ENCODE results near the gene VAV2. TPM values are rescaled to one million over a fixed set of nuclear protein-coding genes. Genes with fewer than 3 reads are reported as not detected.

VAV2 gene
- total and polyA plus RNA-seq, 2 experiments from 2014 or later: 8.1 to 28.9 TPM

GRCh38 chr9:133963166-133963565, 29.0 kb downstream of the VAV2 start:
- Histone ChIP-seq H3K4me1 (ENCODE audit: insufficient read depth) (peaks cover 21% of the 10 kb centered on the region), H4K20me1 (replicated peaks; ENCODE audit: insufficient read depth) (peaks cover 35% of the 10 kb centered on the region), H3K27ac (ENCODE audit: low read depth) (no peak overlapping the region), H3K36me3 (ENCODE audit: insufficient read depth) (no peaks in the 10 kb centered on the region), H3K4me2 (no peak overlapping the region), H2AFZ (no peak overlapping the region), H3K4me3 (no peak overlapping the region), H3F3A (replicated peaks; ENCODE audit: low read depth) (no peaks in the 10 kb centered on the region), H3K79me2 (replicated peaks; ENCODE audit: insufficient read depth) (peaks cover 96% of the 10 kb centered on the region), H3K9me2 (ENCODE audit: insufficient read depth) (no peaks in the 10 kb centered on the region), H3K27me3 (ENCODE audit: insufficient read depth) (no peaks in the 10 kb centered on the region)
- H3K4me1 Mint-ChIP-seq: peaks cover 35% of the 10 kb centered on the region
- DNase-seq (ENCODE audit: low spot score) (no peak), ATAC-seq (no peak)
- H3K9me3 Mint-ChIP-seq: peaks cover 5% of the 10 kb centered on the region; the same call in 2 of the 3 replicates
- H3K27me3 Mint-ChIP-seq (ENCODE audit: insufficient read depth, low read depth, poor library complexity): peaks cover 8% of the 10 kb centered on the region
- no peak overlapping the region for H3K27ac Mint-ChIP-seq
- H3K4me3 Mint-ChIP-seq: no peak overlapping the region
- TF ChIP-seq POLR2AphosphoS5 (IDR thresholded peaks at IDR 0.05; ENCODE audit: low read depth): no peak
- TF ChIP-seq, protein P1, sequence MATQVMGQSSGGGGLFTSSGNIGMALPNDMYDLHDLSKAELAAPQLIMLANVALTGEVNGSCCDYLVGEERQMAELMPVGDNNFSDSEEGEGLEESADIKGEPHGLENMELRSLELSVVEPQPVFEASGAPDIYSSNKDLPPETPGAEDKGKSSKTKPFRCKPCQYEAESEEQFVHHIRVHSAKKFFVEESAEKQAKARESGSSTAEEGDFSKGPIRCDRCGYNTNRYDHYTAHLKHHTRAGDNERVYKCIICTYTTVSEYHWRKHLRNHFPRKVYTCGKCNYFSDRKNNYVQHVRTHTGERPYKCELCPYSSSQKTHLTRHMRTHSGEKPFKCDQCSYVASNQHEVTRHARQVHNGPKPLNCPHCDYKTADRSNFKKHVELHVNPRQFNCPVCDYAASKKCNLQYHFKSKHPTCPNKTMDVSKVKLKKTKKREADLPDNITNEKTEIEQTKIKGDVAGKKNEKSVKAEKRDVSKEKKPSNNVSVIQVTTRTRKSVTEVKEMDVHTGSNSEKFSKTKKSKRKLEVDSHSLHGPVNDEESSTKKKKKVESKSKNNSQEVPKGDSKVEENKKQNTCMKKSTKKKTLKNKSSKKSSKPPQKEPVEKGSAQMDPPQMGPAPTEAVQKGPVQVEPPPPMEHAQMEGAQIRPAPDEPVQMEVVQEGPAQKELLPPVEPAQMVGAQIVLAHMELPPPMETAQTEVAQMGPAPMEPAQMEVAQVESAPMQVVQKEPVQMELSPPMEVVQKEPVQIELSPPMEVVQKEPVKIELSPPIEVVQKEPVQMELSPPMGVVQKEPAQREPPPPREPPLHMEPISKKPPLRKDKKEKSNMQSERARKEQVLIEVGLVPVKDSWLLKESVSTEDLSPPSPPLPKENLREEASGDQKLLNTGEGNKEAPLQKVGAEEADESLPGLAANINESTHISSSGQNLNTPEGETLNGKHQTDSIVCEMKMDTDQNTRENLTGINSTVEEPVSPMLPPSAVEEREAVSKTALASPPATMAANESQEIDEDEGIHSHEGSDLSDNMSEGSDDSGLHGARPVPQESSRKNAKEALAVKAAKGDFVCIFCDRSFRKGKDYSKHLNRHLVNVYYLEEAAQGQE (IDR thresholded peaks at IDR 0.05; ENCODE audit: unreplicated experiment): no peak
- no peak for TF ChIP-seq EZH2 (IDR thresholded peaks at IDR 0.05; ENCODE audit: low read depth, unreplicated experiment)
- no peak for TF ChIP-seq JUNB (IDR thresholded peaks at IDR 0.05; ENCODE audit: unreplicated experiment)
- no peak for TF ChIP-seq ZNF331 (CRISPR knock-in tag; IDR thresholded peaks at IDR 0.05; ENCODE audit: low read depth)
- TF ChIP-seq CREB1 (CRISPR knock-in tag; IDR thresholded peaks at IDR 0.05; ENCODE audit: low read depth): no peak
- TF ChIP-seq STAT1 (IDR thresholded peaks at IDR 0.05; ENCODE audit: unreplicated experiment): no peak
- TF ChIP-seq NANOG (IDR thresholded peaks at IDR 0.05; ENCODE audit: borderline replicate concordance): no peak
- no peak for TF ChIP-seq ZNF462 (CRISPR knock-in tag; IDR thresholded peaks at IDR 0.05)
- TF ChIP-seq EZH2phosphoT487 (IDR thresholded peaks at IDR 0.05; ENCODE audit: unreplicated experiment): no peak
- TF ChIP-seq, protein P2, sequence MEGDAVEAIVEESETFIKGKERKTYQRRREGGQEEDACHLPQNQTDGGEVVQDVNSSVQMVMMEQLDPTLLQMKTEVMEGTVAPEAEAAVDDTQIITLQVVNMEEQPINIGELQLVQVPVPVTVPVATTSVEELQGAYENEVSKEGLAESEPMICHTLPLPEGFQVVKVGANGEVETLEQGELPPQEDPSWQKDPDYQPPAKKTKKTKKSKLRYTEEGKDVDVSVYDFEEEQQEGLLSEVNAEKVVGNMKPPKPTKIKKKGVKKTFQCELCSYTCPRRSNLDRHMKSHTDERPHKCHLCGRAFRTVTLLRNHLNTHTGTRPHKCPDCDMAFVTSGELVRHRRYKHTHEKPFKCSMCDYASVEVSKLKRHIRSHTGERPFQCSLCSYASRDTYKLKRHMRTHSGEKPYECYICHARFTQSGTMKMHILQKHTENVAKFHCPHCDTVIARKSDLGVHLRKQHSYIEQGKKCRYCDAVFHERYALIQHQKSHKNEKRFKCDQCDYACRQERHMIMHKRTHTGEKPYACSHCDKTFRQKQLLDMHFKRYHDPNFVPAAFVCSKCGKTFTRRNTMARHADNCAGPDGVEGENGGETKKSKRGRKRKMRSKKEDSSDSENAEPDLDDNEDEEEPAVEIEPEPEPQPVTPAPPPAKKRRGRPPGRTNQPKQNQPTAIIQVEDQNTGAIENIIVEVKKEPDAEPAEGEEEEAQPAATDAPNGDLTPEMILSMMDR (conservative IDR thresholded peaks at IDR 0.05; ENCODE audit: low read depth in 2 of 2): no peak
- TF ChIP-seq ETS1 (IDR thresholded peaks at IDR 0.05): no peak
- no peak for TF ChIP-seq ZNF114 (CRISPR knock-in tag; IDR thresholded peaks at IDR 0.05)
- H3K36me3 Mint-ChIP-seq (ENCODE audit: low read depth): no peaks in the 10 kb centered on the region; the same call in 2 of the 3 replicates

Measured in GM23338 (cell line).